Muscle layer of colon (tissue), 2 donors: ENCODE data around the gene NKG7.

Experiments used
- H3K27ac ChIP-seq: one replicate; pipeline ENCODE4 v1.7.0; 2013; ENCODE audit warnings: low read depth, mild to moderate bottlenecking, low read length, moderate library complexity
- H3K27me3 ChIP-seq, 2 donors: one replicate each; pipeline ENCODE4 v1.7.0; 2013; ENCODE audit warnings: low read length in 2 of 2, mild to moderate bottlenecking in 2 of 2; ENCODE audit not compliant: insufficient read depth in 2 of 2, control insufficient read depth in 1 of 2
- H3K36me3 ChIP-seq: one replicate; pipeline ENCODE4 v1.7.0; 2013; ENCODE audit warnings: mild to moderate bottlenecking, low read length; ENCODE audit not compliant: insufficient read depth
- H3K4me1 ChIP-seq: one replicate; pipeline ENCODE4 v1.7.0; 2013; ENCODE audit warnings: mild to moderate bottlenecking, low read length; ENCODE audit not compliant: insufficient read depth
- H3K4me3 ChIP-seq, 2 donors: one replicate each; pipeline ENCODE4 v1.7.0; 2013; ENCODE audit warnings: low read length in 2 of 2, low read depth in 1 of 2, mild to moderate bottlenecking in 1 of 2, moderate library complexity in 1 of 2
- H3K9ac ChIP-seq: one replicate; pipeline ENCODE4 v1.7.0; 2013; ENCODE audit warnings: low read length
- H3K9me3 ChIP-seq: one replicate; pipeline ENCODE4 v1.7.0; 2013; ENCODE audit warnings: mild to moderate bottlenecking, low read length
- donor health status: abdominal sarcoma.
- donor health status: Adenocarcinoma of cecum.

The NKG7 gene

DNA sequence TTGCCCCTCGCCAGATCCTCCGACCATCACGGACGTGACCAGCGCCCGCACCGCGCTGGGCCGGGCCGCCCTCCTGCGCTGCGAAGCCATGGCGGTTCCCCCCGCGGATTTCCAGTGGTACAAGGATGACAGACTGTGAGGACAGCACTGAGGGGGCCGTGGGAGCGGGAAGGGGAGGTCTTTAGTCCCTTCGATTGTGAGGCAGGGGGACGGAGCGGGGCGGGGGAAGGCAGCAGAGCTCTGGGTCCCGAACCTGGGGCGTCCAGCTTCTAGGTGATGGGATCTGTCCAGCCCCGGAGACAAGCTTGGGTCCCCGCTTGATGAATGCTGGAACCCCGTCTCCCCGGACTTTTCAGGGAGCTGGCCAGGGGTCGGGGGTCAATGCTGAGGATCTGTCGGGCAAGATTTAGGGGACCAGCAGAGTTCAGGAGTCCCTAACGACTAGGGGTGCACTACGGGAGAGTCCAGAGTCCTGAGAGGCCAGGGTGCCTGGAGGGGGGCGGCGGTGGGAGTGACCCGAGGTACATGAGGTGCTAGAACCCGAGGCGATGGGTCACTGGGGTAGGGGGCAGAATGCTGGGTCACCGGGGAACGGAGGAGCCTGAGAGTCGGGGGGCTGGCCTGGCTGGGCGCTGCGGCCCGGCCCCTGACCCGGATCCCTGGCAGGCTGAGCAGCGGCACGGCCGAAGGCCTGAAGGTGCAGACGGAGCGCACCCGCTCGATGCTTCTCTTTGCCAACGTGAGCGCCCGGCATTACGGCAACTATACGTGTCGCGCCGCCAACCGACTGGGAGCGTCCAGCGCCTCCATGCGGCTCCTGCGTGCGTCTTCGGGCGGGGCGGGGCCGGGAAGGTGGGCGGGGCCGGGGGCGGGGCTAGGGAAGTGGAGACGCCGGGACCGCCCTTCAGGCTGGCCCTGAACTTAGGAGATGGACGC, 45.1 kb downstream of the NKG7 start:
- H3K4me1 ChIP-seq = no peaks in the 10 kb centered on the region
- H3K27ac ChIP-seq = no peak overlapping the region
- H3K9ac ChIP-seq = no peak overlapping the region
- no peaks in the 10 kb centered on the region for H3K36me3 ChIP-seq
- peaks cover 3 to 46% of the 10 kb centered on the region in 2 donors for H3K27me3 ChIP-seq
- no peak overlapping the region for H3K4me3 ChIP-seq
- no peaks in the 10 kb centered on the region for H3K9me3 ChIP-seq

GRCh38 chr19:51326216-51327065, 46.0 kb downstream of the NKG7 start:
- H3K4me1 ChIP-seq = no peaks in the 10 kb centered on the region
- H3K9me3 ChIP-seq = no peaks in the 10 kb centered on the region
- H3K9ac ChIP-seq = no peak overlapping the region
- H3K4me3 ChIP-seq = no peak overlapping the region
- no peaks in the 10 kb centered on the region for H3K36me3 ChIP-seq
- peaks cover 3 to 46% of the 10 kb centered on the region in 2 donors for H3K27me3 ChIP-seq
- H3K27ac ChIP-seq = no peak overlapping the region

- Histone ChIP-seq H3K27me3 (peaks cover 3 to 46% of the 10 kb centered on the region in 2 donors), H3K4me3 (no peak overlapping the region), H3K9me3 (no peaks in the 10 kb centered on the region), H3K4me1 (no peaks in the 10 kb centered on the region), H3K27ac (no peak overlapping the region), H3K9ac (no peak overlapping the region), H3K36me3 (no peaks in the 10 kb centered on the region)
These were observed 47.1 kb downstream of the NKG7 start for GRCh38 chr19:51325161-51325976.

DNA sequence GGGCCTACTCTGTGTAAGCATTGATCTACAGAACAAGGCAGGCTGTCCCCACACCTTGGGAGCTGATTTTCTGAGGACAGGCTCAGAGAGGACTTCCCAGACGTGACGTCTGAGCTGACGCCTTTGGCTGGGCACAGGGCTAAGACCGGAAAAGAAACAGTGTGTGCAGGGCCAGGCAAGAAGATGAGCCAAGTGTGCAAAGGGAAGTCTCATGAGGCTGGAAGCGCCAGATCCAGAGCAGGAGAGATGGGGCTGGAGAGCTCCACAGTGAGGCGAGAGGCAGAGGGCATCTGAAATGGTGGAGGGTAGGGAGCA, 48.3 kb downstream of the NKG7 start:
- Histone ChIP-seq H3K9me3 (no peaks in the 10 kb centered on the region), H3K9ac (no peak overlapping the region), H3K4me1 (no peaks in the 10 kb centered on the region), H3K36me3 (no peaks in the 10 kb centered on the region), H3K27me3 (peaks cover 3 to 40% of the 10 kb centered on the region in 2 donors), H3K4me3 (no peak overlapping the region), H3K27ac (no peak overlapping the region)

GRCh38 chr19:51323481-51324166, 48.8 kb downstream of the NKG7 start:
- Histone ChIP-seq H3K36me3 (no peaks in the 10 kb centered on the region), H3K9me3 (no peaks in the 10 kb centered on the region), H3K27ac (no peak overlapping the region), H3K4me1 (no peaks in the 10 kb centered on the region), H3K27me3 (peaks cover 3 to 35% of the 10 kb centered on the region in 2 donors), H3K4me3 (no peak overlapping the region), H3K9ac (no peak overlapping the region)

- H3K36me3 ChIP-seq = no peaks in the 10 kb centered on the region
- H3K27ac ChIP-seq = no peak overlapping the region
- H3K4me1 ChIP-seq = no peaks in the 10 kb centered on the region
- H3K9me3 ChIP-seq = no peaks in the 10 kb centered on the region
- no peak overlapping the region for H3K4me3 ChIP-seq
- H3K27me3 ChIP-seq = peaks cover 0 to 20% of the 10 kb centered on the region in 2 donors
- H3K9ac ChIP-seq = no peak overlapping the region
These were observed 50.7 kb downstream of the NKG7 start for GRCh38 chr19:51321799-51322198.
